Stimulated activated CD4-positive, alpha-beta T cell treated with anti-CD3 and anti-CD28 coated beads, Interleukin-4, amount 100 ng/mL, for 48 hours (primary cell): ENCODE measurements around the gene VANGL2.
"Not testable (repeated sequence)": the region's sequence is repeated elsewhere in the genome, so short reads cannot be mapped to it uniquely, and the experiment has no call there.

Source experiments
- DNase-seq, 2 donors: peaks; one replicate each; pipeline ENCODE4 v3.0.0-alpha.2; 2020; ENCODE audit warnings: low read depth in 2 of 2

Gene VANGL2

GRCh38 chr1:160370561-160371345 is 29.6 kb upstream of the VANGL2 start:
- DNase-seq: no peak

GRCh38 chr1:160371346-160371631 is 29.1 kb upstream of the VANGL2 start:
- no peak for DNase-seq

DNA sequence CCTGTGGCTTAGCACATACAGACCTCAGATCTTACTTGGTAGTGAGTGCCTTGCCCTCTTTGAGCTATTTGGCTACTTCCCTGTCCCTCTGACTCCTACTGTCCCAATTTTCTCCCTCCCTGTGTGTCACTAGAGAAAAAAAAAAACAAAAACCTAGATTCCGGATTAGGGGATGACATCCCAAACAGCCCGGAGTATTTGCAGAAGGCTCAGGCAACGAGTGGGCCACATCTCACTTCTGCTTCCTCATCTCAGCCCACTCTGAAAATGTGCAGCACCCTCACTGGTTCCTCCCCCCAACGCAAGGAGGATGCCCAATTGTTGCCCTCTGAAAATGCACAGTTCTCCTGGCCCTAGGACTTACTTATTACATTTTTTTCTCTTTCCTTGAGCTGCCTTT is 28.6 kb upstream of the VANGL2 start:
- DNase-seq: no peak

GRCh38 chr1:160373696-160374095 is 26.7 kb upstream of the VANGL2 start:
- no peak for DNase-seq

DNA sequence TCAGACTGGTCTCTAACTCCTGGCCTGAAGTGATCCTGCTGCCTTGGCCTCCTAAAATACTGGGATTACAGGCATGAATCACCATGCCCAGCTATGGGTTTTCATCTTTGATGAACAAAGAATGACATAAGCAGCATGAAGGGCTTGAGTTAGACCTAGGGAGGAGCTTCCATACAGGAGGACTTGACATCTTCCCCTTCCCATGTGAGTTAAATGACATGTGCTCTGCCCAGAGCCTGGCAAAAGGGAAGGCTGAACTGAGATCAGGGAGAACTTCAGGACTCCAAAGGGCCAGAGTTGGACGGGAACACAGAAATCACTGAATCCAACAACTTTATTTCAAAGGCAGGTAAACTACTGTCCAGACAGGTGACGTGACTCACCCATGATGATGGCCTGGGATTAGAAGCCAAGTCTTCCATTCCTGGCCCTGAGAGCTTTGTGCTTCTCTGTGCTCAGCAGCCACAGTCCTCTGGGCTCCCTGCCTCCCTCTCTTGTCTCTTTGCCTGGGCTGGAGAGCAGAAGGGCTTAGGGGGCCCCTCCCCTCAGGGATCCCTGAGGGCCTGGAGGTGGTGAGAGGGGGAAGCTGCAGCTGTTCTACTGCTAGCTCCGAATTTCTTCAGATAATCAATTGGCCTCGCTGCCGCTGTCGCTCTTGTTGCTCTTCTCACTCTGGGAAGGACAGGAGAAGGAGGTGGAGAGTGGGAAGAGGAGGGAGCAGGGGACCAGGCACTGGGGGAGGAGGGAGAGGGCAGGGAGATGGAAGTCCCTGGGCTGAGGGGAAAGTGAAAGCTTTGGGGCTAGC is 25.9 kb upstream of the VANGL2 start:
- DNase-seq: no peak

DNA sequence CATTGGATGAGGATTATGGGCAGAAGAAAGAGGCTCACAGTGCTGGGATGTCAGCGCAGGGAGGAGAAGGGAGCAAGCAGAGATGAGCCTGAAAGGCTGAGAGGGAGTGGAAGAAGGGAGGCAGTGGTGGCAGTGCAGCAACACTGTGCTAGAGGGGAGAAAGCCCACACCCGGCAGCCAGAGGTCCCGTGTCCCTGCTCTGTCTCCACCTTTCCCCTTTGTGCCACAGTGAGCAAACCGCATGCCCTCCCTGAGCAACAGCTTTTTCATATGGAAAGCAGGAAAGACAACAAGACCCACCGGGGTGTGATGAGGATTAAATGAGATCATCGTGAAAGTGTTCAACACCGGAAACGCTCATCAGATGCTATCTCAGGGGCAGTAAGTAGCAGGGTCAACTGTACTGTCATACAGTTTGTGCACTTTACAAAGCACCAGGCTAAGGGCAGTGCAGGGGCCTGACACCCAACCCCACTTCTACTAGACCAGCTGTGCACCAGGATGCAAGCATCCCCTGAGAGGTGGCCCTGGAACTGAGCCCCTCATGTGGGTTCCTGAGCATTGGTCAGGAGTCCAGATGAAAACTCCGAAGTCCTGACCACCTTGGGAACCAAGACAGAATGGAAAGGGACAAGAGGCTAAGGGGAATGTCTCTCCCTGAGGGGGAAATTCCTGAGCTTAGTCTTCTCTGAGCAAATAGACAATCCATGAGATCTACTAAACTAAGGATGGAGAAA is 24.4 kb upstream of the VANGL2 start:
- no peak for DNase-seq

DNA sequence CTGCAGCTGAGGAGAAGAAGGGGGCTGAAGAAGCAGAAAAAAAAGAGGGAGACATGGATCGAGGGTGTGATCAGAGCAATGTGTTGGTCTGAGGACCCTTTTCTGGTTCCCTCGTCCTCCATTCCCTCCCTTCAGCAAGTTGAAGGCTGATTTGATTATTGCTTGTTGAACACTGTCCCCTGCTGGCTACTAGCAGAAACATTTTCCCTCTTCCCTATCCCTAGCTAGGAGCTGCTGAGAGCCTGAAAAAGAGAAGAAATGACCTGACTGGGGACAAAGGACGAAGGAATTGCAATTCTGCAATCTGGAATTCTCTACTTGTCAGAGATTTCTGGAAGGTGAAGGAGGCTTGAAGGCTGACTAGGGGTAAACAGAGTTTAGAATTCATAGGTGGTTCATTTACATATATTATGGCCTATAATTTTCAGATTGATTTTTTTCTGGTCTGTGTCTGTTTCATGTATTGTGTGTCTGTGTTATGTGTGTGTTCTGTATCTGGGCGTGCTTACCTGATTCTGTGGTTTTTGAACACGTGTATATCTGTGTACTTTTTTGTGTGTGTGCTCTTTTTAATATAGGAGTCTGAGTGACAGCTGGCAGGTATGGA is 23.7 kb upstream of the VANGL2 start:
- no peak for DNase-seq

GRCh38 chr1:160377585-160378206 is 22.7 kb upstream of the VANGL2 start:
- DNase-seq: no peak

GRCh38 chr1:160384812-160385211 is 15.6 kb upstream of the VANGL2 start:
- not testable (repeated sequence) for DNase-seq

- DNase-seq: not testable (repeated sequence)
Observed at GRCh38 chr1:160388406-160388805, 12.0 kb upstream of the VANGL2 start.

DNA sequence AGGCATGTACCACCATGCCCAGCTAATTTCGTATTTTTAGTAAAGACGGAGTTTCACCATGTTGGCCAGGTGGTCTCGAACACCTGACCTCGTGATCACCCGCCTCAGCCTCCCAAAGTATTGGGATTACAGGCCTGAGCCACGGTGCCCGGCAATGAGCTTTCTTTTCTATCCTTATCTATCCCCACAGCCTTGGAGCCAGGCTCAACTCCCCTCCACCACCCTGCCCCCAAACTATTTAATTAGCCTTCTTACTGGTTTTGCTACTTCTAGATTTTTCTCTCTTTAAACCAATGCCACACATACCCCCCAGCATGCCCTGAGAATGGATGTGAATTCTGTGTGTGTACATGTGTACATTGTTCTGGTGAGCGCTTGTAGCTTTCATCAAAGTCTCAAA is 5.7 kb upstream of the VANGL2 start:
- no peak for DNase-seq

GRCh38 chr1:160397651-160398050 is 2.7 kb upstream of the VANGL2 start:
- no peak for DNase-seq

- no peak for DNase-seq
Observed at GRCh38 chr1:160398823-160399222, 1.5 kb upstream of the VANGL2 start.

DNA sequence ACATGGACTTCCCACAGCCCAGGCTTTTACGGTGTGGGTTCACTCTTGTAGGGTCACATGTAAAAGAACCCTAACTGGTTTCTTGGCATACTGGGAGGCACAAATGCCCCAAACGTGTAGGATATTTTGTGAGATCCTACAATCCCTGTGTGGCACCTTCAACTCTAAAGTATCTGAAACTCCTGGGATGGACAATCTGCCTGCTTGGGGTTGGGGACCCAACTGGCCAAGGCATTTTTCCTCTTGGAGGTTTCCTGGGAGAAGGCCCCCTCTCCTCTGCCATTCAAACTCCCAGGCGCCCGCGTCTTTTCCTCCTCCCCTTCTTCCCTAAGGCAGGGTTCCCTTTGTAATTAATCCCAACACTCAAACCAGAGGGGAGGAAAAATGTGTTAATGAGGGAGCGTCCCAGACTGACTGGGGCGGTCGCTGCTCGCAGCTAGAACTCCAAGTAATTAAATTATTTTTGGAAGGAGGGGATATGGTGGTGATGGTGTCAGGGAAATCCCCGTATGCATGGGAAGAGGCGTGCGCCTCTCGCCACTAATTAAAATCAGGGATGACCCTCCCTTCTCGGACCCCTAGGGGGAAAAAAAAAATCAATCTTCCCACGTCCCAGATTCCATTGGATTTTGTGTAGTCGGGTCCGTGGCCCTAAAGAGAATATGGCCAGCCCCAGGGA is 681 bp upstream of the VANGL2 start:
- DNase-seq: no peak

DNA sequence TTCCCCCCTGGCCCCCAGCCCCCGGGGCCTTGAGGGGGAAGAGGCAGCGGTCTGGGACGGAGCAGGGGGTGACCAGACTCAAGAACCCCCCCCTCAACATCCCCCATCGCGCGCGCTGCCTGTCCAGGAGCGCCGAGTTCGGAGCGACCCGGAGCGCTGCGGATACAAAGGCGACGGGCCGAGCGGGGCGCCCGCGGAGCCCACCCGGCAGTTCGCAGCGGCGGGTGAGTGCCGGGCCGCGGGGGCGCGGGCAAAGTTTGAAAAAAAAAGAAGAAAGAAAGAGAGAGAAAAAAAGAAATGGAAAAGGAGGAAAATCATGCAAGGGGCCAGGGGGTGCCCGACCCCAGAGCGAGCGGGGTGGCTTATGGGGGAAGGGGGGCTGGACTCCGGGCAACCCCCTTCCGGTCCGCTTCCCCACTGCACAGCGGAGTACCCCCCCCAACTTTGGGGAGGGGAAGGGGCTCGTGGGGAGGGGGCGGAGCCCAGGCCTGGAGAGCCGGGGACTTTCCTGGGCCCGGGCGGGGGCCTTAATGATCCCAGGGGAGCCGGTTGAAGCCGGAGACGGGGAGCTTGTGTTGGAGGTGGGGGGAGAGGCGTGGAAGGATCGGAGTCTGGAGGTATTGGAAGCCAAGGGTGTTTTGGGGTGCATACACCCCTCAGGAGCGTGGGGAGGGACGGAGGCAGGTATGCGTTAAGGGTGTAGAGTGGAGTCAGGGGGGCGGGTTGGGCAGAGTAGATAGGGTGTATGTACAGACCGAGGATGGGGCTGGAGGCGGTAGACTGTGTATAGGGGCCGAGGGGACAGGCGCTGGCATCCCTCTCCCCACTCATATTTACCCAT is 502 bp downstream of the VANGL2 start:
- no peak for DNase-seq

- no peak for DNase-seq
Observed at GRCh38 chr1:160401487-160401805, 1.1 kb downstream of the VANGL2 start.

DNA sequence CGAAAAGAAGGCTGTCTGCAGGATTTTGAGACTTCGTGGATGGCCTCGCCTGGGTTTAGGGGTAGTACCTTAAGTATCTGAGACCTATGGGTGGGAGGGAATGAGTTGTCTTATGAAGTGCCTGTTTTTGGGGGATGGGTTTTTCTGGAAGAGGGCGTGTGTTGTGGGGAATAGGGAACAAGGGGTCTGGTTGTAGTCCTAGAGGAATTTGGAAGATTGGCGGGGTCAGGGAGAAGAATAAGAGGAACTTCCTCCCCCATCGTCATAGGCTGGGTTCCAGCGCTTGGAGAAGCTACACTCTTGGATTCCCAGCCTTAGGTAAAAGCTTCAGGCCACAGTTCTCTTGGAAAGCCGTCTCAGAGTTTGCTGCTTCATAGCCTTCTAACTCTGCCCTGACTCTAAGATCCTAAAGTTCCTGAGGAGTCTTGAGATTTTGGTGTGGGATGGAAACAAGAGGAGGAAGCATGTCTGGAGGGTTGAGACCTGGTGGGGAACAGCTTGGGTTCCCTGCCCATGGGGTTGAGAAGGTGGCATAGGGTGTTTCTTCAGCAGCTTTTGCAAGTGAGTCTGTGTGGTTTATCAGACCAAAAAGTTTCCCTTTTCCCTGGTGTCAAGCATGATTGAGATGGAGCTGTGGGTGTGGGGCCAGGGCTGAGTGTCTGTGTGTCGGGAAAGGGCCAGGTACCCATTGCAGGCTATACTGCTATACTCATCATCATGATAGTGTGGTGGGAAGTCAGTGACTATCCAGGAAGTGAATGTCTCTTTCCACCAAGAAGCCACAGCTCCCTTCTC is 1.8 kb downstream of the VANGL2 start:
- DNase-seq: no peak

DNA sequence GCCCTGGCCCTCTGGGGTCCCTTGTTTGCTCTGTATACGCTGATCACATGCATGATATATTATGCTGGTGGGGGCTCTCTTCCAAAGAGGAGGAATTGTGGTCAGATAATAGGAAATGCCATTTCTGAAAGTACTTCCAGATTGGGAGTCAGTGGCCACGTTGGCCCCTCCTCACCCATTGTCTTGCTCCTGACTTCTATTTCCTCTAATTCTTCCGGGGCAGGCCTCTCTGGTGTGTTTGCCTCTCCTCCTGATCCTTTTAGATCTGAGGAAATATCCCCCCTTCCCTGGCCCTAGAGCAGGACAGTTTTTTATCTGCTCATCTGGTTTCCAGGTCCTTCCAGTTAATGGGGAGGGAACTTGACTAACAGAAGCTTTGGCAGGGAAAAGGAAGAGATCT is 2.9 kb downstream of the VANGL2 start:
- no peak for DNase-seq

DNA sequence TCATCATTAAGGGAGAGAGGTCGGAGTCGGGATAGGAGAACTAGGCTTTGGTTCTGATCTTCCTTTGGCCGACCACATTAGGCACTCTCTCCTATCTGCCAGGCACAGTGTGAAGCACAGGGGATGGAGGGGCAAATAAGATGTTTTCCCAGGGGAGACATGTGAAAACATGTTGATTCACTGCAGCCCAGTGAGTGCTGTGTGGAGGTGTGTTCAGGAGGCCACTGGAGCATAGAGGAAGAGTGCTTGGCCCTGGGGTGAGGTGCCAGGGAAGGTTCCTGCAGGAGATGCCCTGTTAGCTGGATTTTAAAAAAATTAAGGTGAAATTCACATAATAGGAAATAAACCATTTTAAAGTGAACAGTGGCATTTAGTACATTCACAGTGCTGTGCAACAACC is 3.7 kb downstream of the VANGL2 start:
- no peak for DNase-seq
